ENCODE results near the gene SART3. TPM values are rescaled to one million over a fixed set of nuclear protein-coding genes. Genes with fewer than 3 reads are reported as not detected.
A peak's percentile ranks its signal among the peaks of the same experiment; 100 is the strongest.

Gene SART3
- total RNA-seq, 4 donors from 2014 or later = 46.1 to 77.0 (median 62.8) TPM

GRCh38 chr12:108514973-108515814 lies 45.8 kb downstream of the SART3 start, which contains the start of gene FICD:
Gene FICD, plus strand, starts transcription at chr12:108515277. Its CDS starts 1,696 bp downstream, at chr12:108516973.
- DNase-seq (ENCODE audit: low spot score in 2 of 2) = peak; percentile 100
- H3K4me1 ChIP-seq = peaks cover 26% of the 10 kb centered on the region
- TF ChIP-seq EP300 (IDR thresholded peaks at IDR 0.05) (no peak), CTCF (IDR thresholded peaks at IDR 0.05) (no peak), POLR2AphosphoS5 (IDR thresholded peaks at IDR 0.05) (peak in 1 of 3 donors; percentile 61), POLR2A (IDR thresholded peaks at IDR 0.05) (peak in 1 of 2 donors; percentile 33)
- WGBS = 0% methylated on average over 51 of the region's 67 CpGs
- H3K36me3 ChIP-seq = peaks cover 24% of the 10 kb centered on the region
- H3K27me3 ChIP-seq = no peaks in the 10 kb centered on the region
- H3K9me3 ChIP-seq = no peaks in the 10 kb centered on the region
- peak within 1 kb of the TSS; percentile 85 for H3K4me3 ChIP-seq
- H3K27ac ChIP-seq = peak within 1 kb of the TSS; percentile 72

GRCh38 chr12:108514468-108514972 lies 46.5 kb downstream of the SART3 start:
- TF ChIP-seq POLR2AphosphoS5 (IDR thresholded peaks at IDR 0.05) (no peak), EP300 (IDR thresholded peaks at IDR 0.05) (no peak), CTCF (IDR thresholded peaks at IDR 0.05) (no peak), POLR2A (IDR thresholded peaks at IDR 0.05) (no peak)
- Histone ChIP-seq H3K9me3 (no peaks in the 10 kb centered on the region), H3K27ac (no peak overlapping the region), H3K36me3 (peaks cover 18% of the 10 kb centered on the region), H3K4me1 (peaks cover 26% of the 10 kb centered on the region), H3K27me3 (no peaks in the 10 kb centered on the region), H3K4me3 (peak overlapping the region; percentile 85)
- no peak for DNase-seq (ENCODE audit: low spot score in 2 of 2)
- WGBS = 28% methylated on average over 19 of the region's 19 CpGs

- whole genome bisulfite sequencing = 28% methylated on average over 15 of the region's 15 CpGs
- peak in 1 of 2 donors; percentile 79 for DNase-seq (ENCODE audit: low spot score in 2 of 2)
- no peaks in the 10 kb centered on the region for H3K9me3 ChIP-seq
- H3K27me3 ChIP-seq = no peaks in the 10 kb centered on the region
- H3K4me1 ChIP-seq = peaks cover 26% of the 10 kb centered on the region
- no peak overlapping the region for H3K4me3 ChIP-seq
- no peaks in the 10 kb centered on the region for H3K36me3 ChIP-seq
- no peak for TF ChIP-seq POLR2AphosphoS5 (IDR thresholded peaks at IDR 0.05)
- no peak for TF ChIP-seq POLR2A (IDR thresholded peaks at IDR 0.05)
- no peak for TF ChIP-seq EP300 (IDR thresholded peaks at IDR 0.05)
- peak; percentile 88 to 89 for TF ChIP-seq CTCF (IDR thresholded peaks at IDR 0.05)
- H3K27ac ChIP-seq = no peak overlapping the region
Measured at GRCh38 chr12:108511633-108512540, 49.1 kb downstream of the SART3 start.

GRCh38 chr12:108510836-108511235 lies 50.1 kb downstream of the SART3 start:
- Histone ChIP-seq H3K4me3 (no peak overlapping the region), H3K27ac (no peak overlapping the region), H3K4me1 (peaks cover 18% of the 10 kb centered on the region), H3K36me3 (no peaks in the 10 kb centered on the region), H3K9me3 (no peaks in the 10 kb centered on the region), H3K27me3 (no peaks in the 10 kb centered on the region)
- WGBS = 61% methylated on average over 2 of the region's 2 CpGs
- TF ChIP-seq POLR2AphosphoS5 (IDR thresholded peaks at IDR 0.05) = no peak
- TF ChIP-seq CTCF (IDR thresholded peaks at IDR 0.05) = no peak
- no peak for TF ChIP-seq EP300 (IDR thresholded peaks at IDR 0.05)
- TF ChIP-seq POLR2A (IDR thresholded peaks at IDR 0.05) = no peak
- DNase-seq (ENCODE audit: low spot score in 2 of 2) = no peak
